HG03354 (cell line): ENCODE measurements around the gene SHB.
A peak's percentile ranks its signal among the peaks of the same experiment; 100 is the strongest.

Experiments used
- ATAC-seq: cut with Tn5 transposase; IDR thresholded peaks from one replicate; pipeline ENCODE4 v1.9.1; 2021; ENCODE audit warnings: mild to moderate bottlenecking; ENCODE audit not compliant: unreplicated experiment, poor library complexity, severe bottlenecking

SHB gene

GRCh38 chr9:38065369-38066075 lies 3.5 kb downstream of the SHB start:
- peak; percentile 43 for ATAC-seq

- ATAC-seq, result no peak
Measured at GRCh38 chr9:38064842-38065368, 4.1 kb downstream of the SHB start.

- no peak for ATAC-seq
Measured at GRCh38 chr9:38063363-38063707, 5.7 kb downstream of the SHB start.

GRCh38 chr9:38062498-38063362 lies 6.3 kb downstream of the SHB start:
- no peak for ATAC-seq

- no peak for ATAC-seq
Measured at GRCh38 chr9:38062106-38062497, 6.9 kb downstream of the SHB start.

GRCh38 chr9:38061326-38061977 lies 7.6 kb downstream of the SHB start:
- ATAC-seq, result peak; percentile 62

GRCh38 chr9:38060681-38061080 lies 8.3 kb downstream of the SHB start:
- ATAC-seq, result no peak

- no peak for ATAC-seq
Measured at GRCh38 chr9:38059233-38059936, 9.6 kb downstream of the SHB start.

GRCh38 chr9:38058452-38059232 lies 10.4 kb downstream of the SHB start:
- no peak for ATAC-seq

GRCh38 chr9:38057416-38058195 lies 11.4 kb downstream of the SHB start:
- peak; percentile 35 for ATAC-seq

GRCh38 chr9:38054653-38055052 lies 14.4 kb downstream of the SHB start:
- ATAC-seq, result no peak

- ATAC-seq, result no peak
Measured at GRCh38 chr9:38053697-38054461, 15.1 kb downstream of the SHB start.

- no peak for ATAC-seq
Measured at GRCh38 chr9:38051780-38052546, 17.1 kb downstream of the SHB start.

- ATAC-seq, result no peak
Measured at GRCh38 chr9:38048316-38048969, 20.6 kb downstream of the SHB start.

GRCh38 chr9:38047301-38048251 lies 21.5 kb downstream of the SHB start:
- no peak for ATAC-seq
